Lung (tissue), 12 donors: ENCODE measurements around the gene ROR1. TPM values are rescaled to one million over a fixed set of nuclear protein-coding genes. Genes with fewer than 3 reads are reported as not detected.

Experiments used
- ATAC-seq: fragments of 200-7000 bp; cut with Tn5 transposase; one replicate; pipeline ENCODE4 v1.9.1; 2020; ENCODE audit warnings: moderate number of reproducible peaks; ENCODE audit not compliant: insufficient read depth, low FRiP score
- DNase-seq, 3 donors: peaks; one replicate each; pipeline ENCODE4 v3.0.0-alpha.2; 2013 to 2017
- H3K27ac ChIP-seq, 2 donors: one replicate each; pipeline ENCODE4 v1.5.1; 2013; ENCODE audit warnings: mild to moderate bottlenecking in 2 of 2, moderate library complexity in 2 of 2, control low read depth in 1 of 2, inconsistent platforms in 1 of 2, low read depth in 1 of 2, low read length in 1 of 2
- H3K27me3 ChIP-seq, 3 donors: one replicate each; pipeline ENCODE4 v1.5.1; 2013; ENCODE audit warnings: low read length in 2 of 3; ENCODE audit not compliant: control insufficient read depth in 3 of 3, insufficient read depth in 3 of 3
- H3K36me3 ChIP-seq, 4 donors: one replicate each; pipeline ENCODE4 v1.5.1; 2013; ENCODE audit warnings: low read length in 4 of 4, mild to moderate bottlenecking in 1 of 4, moderate library complexity in 1 of 4; ENCODE audit not compliant: control insufficient read depth in 4 of 4, insufficient read depth in 4 of 4
- H3K4me1 ChIP-seq, 5 donors: one replicate each; pipeline ENCODE4 v1.5.1; 2013; ENCODE audit warnings: low read length in 5 of 5, mild to moderate bottlenecking in 2 of 5, moderate library complexity in 1 of 5; ENCODE audit not compliant: control insufficient read depth in 5 of 5, insufficient read depth in 5 of 5
- H3K4me3 ChIP-seq: one replicate; pipeline ENCODE4 v1.5.1; 2013; ENCODE audit warnings: mild to moderate bottlenecking, control low read depth, moderate library complexity
- H3K9ac ChIP-seq, 2 donors: one replicate each; pipeline ENCODE4 v1.5.1; 2013; ENCODE audit warnings: low read length in 2 of 2, control low read depth in 1 of 2; ENCODE audit not compliant: insufficient read depth in 1 of 2
- H3K9me3 ChIP-seq, 4 donors: one replicate each; pipeline ENCODE4 v1.5.1; 2013; ENCODE audit warnings: low read length in 3 of 4, mild to moderate bottlenecking in 1 of 4, moderate library complexity in 1 of 4; ENCODE audit not compliant: control insufficient read depth in 4 of 4, insufficient read depth in 3 of 4
- CTCF ChIP-seq: IDR thresholded peaks from 2 replicates; pipeline ENCODE4 v1.5.1; 2012; ENCODE audit warnings: mild to moderate bottlenecking; ENCODE audit errors: control extremely low read depth, extremely low read depth
- WGBS, 2 donors: extraction: QIAGEN DNeasy Blood & Tissue Kit; methylation state at CpG; one replicate each; pipeline ENCODE4 v1.1.7; 2013; 5-methylcytosine and 5-hydroxymethylcytosine counted together
- polyA plus RNA-seq, 2 donors: library from polyadenylated mRNA; stranded (reverse); fragments of 200-250 nt; gene quantifications; one replicate each; pipeline ENCODE4 v1.2.1, GENCODE V29; 2013
- total RNA-seq, 2 donors: library from RNA; depleted of rRNA in 1 of 2; stranded (reverse); fragments of >200 nt in 1 of 2; gene quantifications; one replicate each; pipeline ENCODE4 v1.2.1, GENCODE V29; 2014 to 2021
- donor health status: control.
- donor health status: control.
- donor health status: Bipolar disorder and iron deficiency.
- donor health status: healthy.
- donor health status: DM: yes; HTN: yes; CAD: no.

Gene ROR1
- total and polyA plus RNA-seq, 4 donors = 2.9 to 47.0 (median 14.0) TPM

GRCh38 chr1:63868268-63868781, 94.5 kb downstream of the ROR1 start:
- Histone ChIP-seq H3K27ac (no peak overlapping the region), H3K4me1 (peaks cover 1 to 42% (median 14%) of the 10 kb centered on the region in 5 donors), H3K4me3 (no peak overlapping the region), H3K36me3 (no peaks in the 10 kb centered on the region), H3K27me3 (no peaks in the 10 kb centered on the region), H3K9ac (no peak overlapping the region), H3K9me3 (no peaks in the 10 kb centered on the region)
- 59 to 76% methylated on average over 5 of the region's 5 CpGs for WGBS, 2 donors
- no peak for TF ChIP-seq CTCF
- ATAC-seq (peak; percentile 34), DNase-seq (no peak)

GRCh38 chr1:63870152-63870551, 96.3 kb downstream of the ROR1 start:
- H3K4me3 ChIP-seq = no peak overlapping the region
- TF ChIP-seq CTCF = no peak
- H3K27me3 ChIP-seq = no peaks in the 10 kb centered on the region
- H3K36me3 ChIP-seq = no peaks in the 10 kb centered on the region
- H3K9ac ChIP-seq = no peak overlapping the region
- H3K27ac ChIP-seq = no peak overlapping the region
- no peaks in the 10 kb centered on the region for H3K9me3 ChIP-seq
- 96 to 98% methylated on average over 2 of the region's 2 CpGs for WGBS, 2 donors
- H3K4me1 ChIP-seq = peaks cover 1 to 49% (median 22%) of the 10 kb centered on the region in 5 donors
- no peak for ATAC-seq
- DNase-seq = no peak

- H3K4me1 ChIP-seq = peaks cover 0 to 43% (median 28%) of the 10 kb centered on the region in 5 donors
- no peak overlapping the region for H3K27ac ChIP-seq
- WGBS, 2 donors = 89 to 99% methylated on average over 1 of the region's 1 CpG
- no peak overlapping the region for H3K9ac ChIP-seq
- H3K27me3 ChIP-seq = no peaks in the 10 kb centered on the region
- H3K36me3 ChIP-seq = no peaks in the 10 kb centered on the region
- TF ChIP-seq CTCF = no peak
- no peak for ATAC-seq
- no peak overlapping the region for H3K4me3 ChIP-seq
- no peaks in the 10 kb centered on the region for H3K9me3 ChIP-seq
- DNase-seq = no peak
These were observed 97.6 kb downstream of the ROR1 start for GRCh38 chr1:63871463-63871862.

GRCh38 chr1:63873751-63874150, 99.9 kb downstream of the ROR1 start:
- Histone ChIP-seq H3K27ac (peak overlapping the region in 1 of 2 donors; percentile 48), H3K9ac (no peak overlapping the region), H3K4me3 (no peak overlapping the region), H3K4me1 (peaks cover 0 to 48% (median 15%) of the 10 kb centered on the region in 5 donors), H3K9me3 (no peaks in the 10 kb centered on the region), H3K27me3 (no peaks in the 10 kb centered on the region), H3K36me3 (no peaks in the 10 kb centered on the region)
- DNase-seq (no peak), ATAC-seq (no peak)
- WGBS, 2 donors = 75 to 85% methylated on average over 3 of the region's 3 CpGs
- no peak for TF ChIP-seq CTCF
